Measurements from ENCODE around the gene TLR4. TPM values are rescaled to one million over a fixed set of nuclear protein-coding genes. Genes with fewer than 3 reads are reported as not detected.

Gene TLR4
- total and polyA plus RNA-seq, 9 of the 15 experiments (the other 6 are each of a cell fraction or from before 2014, with no cell fraction given) = 0.02 TPM; not detected in 8

DNA sequence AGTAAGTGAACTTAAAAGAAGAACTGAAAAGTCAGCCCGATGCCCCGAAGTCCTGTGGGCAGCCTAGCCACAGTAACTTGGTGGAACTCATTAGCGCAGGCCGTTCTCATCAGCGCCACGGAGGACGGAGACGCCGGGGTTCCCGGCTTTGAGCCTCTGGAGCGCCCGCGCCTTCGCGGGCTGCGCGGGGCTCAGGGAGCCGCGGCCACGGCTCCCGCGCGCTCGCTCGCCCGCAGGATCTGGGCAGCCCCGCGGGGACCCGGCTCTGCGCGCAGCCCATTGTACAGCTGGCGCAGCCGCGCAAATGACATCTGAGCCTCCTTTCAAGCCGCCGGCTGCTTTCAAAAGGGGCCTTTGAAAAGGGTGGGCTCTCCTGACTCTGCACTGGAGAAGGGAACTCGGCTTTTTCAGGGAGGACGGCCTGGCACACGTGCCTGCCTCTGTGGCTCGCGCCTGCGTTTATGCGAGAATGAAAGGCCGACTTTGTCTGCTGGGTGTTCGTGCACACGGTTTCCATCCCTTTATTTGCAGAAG is 40.7 kb downstream of the TLR4 start:
- no peak overlapping the region for H2AFZ ChIP-seq (ENCODE audit: low read depth, low read length)
- no peaks in the 10 kb centered on the region for H3K9me1 ChIP-seq (ENCODE audit: control insufficient read depth, insufficient read depth, low read length)
- H3K36me3 ChIP-seq (ENCODE audit: control insufficient read depth, insufficient read depth, low read length) = no peaks in the 10 kb centered on the region
- POLR2A ChIA-PET = no interaction called here
- in situ Hi-C loops (cut with MboI) (no loop called here), intact Hi-C loops (cut with micrococcal nuclease) (no loop called here)
- 12% methylated on average over 32 of the region's 46 CpGs for WGBS (ENCODE audit: insufficient coverage, low coverage, missing lambda C conversion rate)
- H3K4me1 ChIP-seq (replicated peaks in 1 of 2; ENCODE audit: control insufficient read depth in 2 of 2, insufficient read depth in 2 of 2, low read length in 2 of 2) = no peaks in the 10 kb centered on the region
- no peaks in the 10 kb centered on the region for H3K9me3 ChIP-seq (replicated peaks; ENCODE audit: control insufficient read depth, insufficient read depth, low read depth, low read length)
- no peak for FAIRE-seq
- no peak overlapping the region for H3K27ac ChIP-seq (ENCODE audit: extremely low read depth, low read depth, low read length)
- no peaks in the 10 kb centered on the region for H3K27me3 ChIP-seq (ENCODE audit: control insufficient read depth in 2 of 2, insufficient read depth in 2 of 2, low read length in 2 of 2)
- BruUV-seq (replicated peaks) = no TSS peak
- H3K9ac ChIP-seq (ENCODE audit: insufficient read depth in 1 of 2, low read depth in 2 of 2, low read length in 2 of 2) = no peak overlapping the region; a peak in 1 of 4 replicates
- no peak overlapping the region for H3K4me2 ChIP-seq (ENCODE audit: insufficient read depth, low read length)
- CTCF ChIA-PET (ENCODE audit: low intra/inter-chr PET ratio) = no interaction called here
- H4K20me1 ChIP-seq (replicated peaks; ENCODE audit: control insufficient read depth, insufficient read depth, low read length) = no peaks in the 10 kb centered on the region
- no peaks in the 10 kb centered on the region for H3K79me2 ChIP-seq (ENCODE audit: control insufficient read depth, insufficient read depth, low read length)
- no peak for TF ChIP-seq RBBP5 (IDR thresholded peaks at IDR 0.05; ENCODE audit: borderline replicate concordance, insufficient read depth, low read length, poor library complexity, severe bottlenecking)
- TF ChIP-seq KAT2B (IDR thresholded peaks at IDR 0.05; ENCODE audit: low read depth, low read length) = no peak
- TF ChIP-seq, protein P1, sequence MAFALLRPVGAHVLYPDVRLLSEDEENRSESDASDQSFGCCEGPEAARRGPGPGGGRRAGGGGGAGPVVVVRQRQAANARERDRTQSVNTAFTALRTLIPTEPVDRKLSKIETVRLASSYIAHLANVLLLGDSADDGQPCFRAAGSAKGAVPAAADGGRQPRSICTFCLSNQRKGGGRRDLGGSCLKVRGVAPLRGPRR (CRISPR knock-in tag; IDR thresholded peaks at IDR 0.05) = no peak
- no peak for TF ChIP-seq SRSF1 (IDR thresholded peaks at IDR 0.05; ENCODE audit: low read depth, low read length)
- TF ChIP-seq, protein P2, sequence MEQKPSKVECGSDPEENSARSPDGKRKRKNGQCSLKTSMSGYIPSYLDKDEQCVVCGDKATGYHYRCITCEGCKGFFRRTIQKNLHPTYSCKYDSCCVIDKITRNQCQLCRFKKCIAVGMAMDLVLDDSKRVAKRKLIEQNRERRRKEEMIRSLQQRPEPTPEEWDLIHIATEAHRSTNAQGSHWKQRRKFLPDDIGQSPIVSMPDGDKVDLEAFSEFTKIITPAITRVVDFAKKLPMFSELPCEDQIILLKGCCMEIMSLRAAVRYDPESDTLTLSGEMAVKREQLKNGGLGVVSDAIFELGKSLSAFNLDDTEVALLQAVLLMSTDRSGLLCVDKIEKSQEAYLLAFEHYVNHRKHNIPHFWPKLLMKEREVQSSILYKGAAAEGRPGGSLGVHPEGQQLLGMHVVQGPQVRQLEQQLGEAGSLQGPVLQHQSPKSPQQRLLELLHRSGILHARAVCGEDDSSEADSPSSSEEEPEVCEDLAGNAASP (IDR thresholded peaks at IDR 0.05) = no peak
- TF ChIP-seq, protein P3, sequence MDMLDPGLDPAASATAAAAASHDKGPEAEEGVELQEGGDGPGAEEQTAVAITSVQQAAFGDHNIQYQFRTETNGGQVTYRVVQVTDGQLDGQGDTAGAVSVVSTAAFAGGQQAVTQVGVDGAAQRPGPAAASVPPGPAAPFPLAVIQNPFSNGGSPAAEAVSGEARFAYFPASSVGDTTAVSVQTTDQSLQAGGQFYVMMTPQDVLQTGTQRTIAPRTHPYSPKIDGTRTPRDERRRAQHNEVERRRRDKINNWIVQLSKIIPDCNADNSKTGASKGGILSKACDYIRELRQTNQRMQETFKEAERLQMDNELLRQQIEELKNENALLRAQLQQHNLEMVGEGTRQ (CRISPR knock-in tag; IDR thresholded peaks at IDR 0.05) = no peak
- TF ChIP-seq, protein P4, sequence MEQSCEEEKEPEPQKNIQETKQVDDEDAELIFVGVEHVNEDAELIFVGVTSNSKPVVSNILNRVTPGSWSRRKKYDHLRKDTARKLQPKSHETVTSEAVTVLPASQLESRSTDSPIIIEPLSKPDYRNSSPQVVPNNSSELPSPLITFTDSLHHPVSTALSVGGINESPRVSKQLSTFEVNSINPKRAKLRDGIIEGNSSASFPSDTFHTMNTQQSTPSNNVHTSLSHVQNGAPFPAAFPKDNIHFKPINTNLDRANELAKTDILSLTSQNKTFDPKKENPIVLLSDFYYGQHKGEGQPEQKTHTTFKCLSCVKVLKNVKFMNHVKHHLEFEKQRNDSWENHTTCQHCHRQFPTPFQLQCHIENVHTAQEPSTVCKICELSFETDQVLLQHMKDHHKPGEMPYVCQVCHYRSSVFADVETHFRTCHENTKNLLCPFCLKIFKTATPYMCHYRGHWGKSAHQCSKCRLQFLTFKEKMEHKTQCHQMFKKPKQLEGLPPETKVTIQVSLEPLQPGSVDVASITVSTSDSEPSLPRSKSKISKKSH (CRISPR knock-in tag; IDR thresholded peaks at IDR 0.05) = no peak
- TF ChIP-seq E2F3 (CRISPR knock-in tag; IDR thresholded peaks at IDR 0.05) = no peak
- no peak for TF ChIP-seq ZNF764 (CRISPR knock-in tag; IDR thresholded peaks at IDR 0.05; ENCODE audit: low read depth)
- TF ChIP-seq NBN (IDR thresholded peaks at IDR 0.05; ENCODE audit: low read depth) = no peak
- TF ChIP-seq KDM4B (IDR thresholded peaks at IDR 0.05; ENCODE audit: borderline replicate concordance in 2 of 2, low read depth in 1 of 2) = no peak
- no peak for DNase-seq (ENCODE audit: extremely low read depth in 1 of 4, low spot score in 3 of 4)
- H3K4me3 ChIP-seq = no peak overlapping the region
- ATAC-seq = no peak

All from K562 (cell line).